Measurements from ENCODE around the gene TROAP. TPM values are rescaled to one million over a fixed set of nuclear protein-coding genes. Genes with fewer than 3 reads are reported as not detected.

TROAP gene
- total RNA-seq, 1 donor from 2014 or later: 6.5 TPM

Other genes with a start within 250 kb of the TROAP start
- 0.07 TPM in 1 of 3 replicates, not detected in the others for gene DHH, start 228.5 kb upstream of the TROAP start, total RNA-seq
- 37.0 to 47.3 TPM (median 46.9 TPM) in 3 replicates for gene LMBR1L, start 212.4 kb upstream of the TROAP start, total RNA-seq
- gene TUBA1B, start 191.9 kb upstream of the TROAP start, total RNA-seq: 544 to 857 TPM (median 551 TPM) in 3 replicates
- 431 to 551 TPM (median 437 TPM) in 3 replicates for gene TUBA1A, start 134.2 kb upstream of the TROAP start, total RNA-seq
- gene TUBA1C, start 58.2 kb upstream of the TROAP start, total RNA-seq: 171 to 200 TPM (median 176 TPM) in 3 replicates
- not detected in 3 replicates for gene PRPH, start 28.1 kb upstream of the TROAP start, total RNA-seq
- gene C1QL4, start 13.9 kb downstream of the TROAP start, total RNA-seq: 0.33 to 0.60 TPM (median 0.46 TPM) in 3 replicates
- gene DNAJC22, start 23.6 kb downstream of the TROAP start, total RNA-seq: 0.36 to 1.1 TPM (median 0.50 TPM) in 3 replicates
- gene SPATS2, start 44.2 kb downstream of the TROAP start, total RNA-seq: 24.1 to 26.2 TPM (median 24.2 TPM) in 3 replicates
- gene KCNH3, start 215.8 kb downstream of the TROAP start, total RNA-seq: 0.10 to 0.27 TPM in 2 of 3 replicates, not detected in the other
- 44.9 to 55.9 TPM (median 47.2 TPM) in 3 replicates for gene MCRS1, start 244.9 kb downstream of the TROAP start, total RNA-seq

Data from chondrocyte (in vitro differentiated cells).